ENCODE measurements around the gene ARHGEF28.

ARHGEF28 gene

GRCh38 chr5:73793911-73794310, 167.9 kb downstream of the ARHGEF28 start:
- H2AFZ ChIP-seq (ENCODE audit: low read length) = no peak overlapping the region
- H3K9me3 ChIP-seq (ENCODE audit: insufficient read depth, low read depth, low read length) = no peaks in the 10 kb centered on the region
- no peak overlapping the region for H3K4me3 ChIP-seq (ENCODE audit: low read length, poor library complexity, severe bottlenecking)
- H3K27me3 ChIP-seq (ENCODE audit: insufficient read depth, low read length, poor library complexity, severe bottlenecking) = no peaks in the 10 kb centered on the region
- no peaks in the 10 kb centered on the region for H3K36me3 ChIP-seq (ENCODE audit: insufficient read depth, low read length)
- H3K9ac ChIP-seq (ENCODE audit: low read depth, low read length, poor library complexity, severe bottlenecking) = no peak overlapping the region
- H4K20me1 ChIP-seq (ENCODE audit: insufficient read depth, low read length, poor library complexity, severe bottlenecking) = no peaks in the 10 kb centered on the region
- no peak overlapping the region for H3K4me2 ChIP-seq (ENCODE audit: low read depth, low read length, poor library complexity, severe bottlenecking)
- H3K4me1 ChIP-seq (ENCODE audit: insufficient read depth, low read length, poor library complexity, severe bottlenecking) = no peaks in the 10 kb centered on the region
- no peaks in the 10 kb centered on the region for H3K9me2 ChIP-seq (replicated peaks; ENCODE audit: low read depth, low read length)
- H3F3A ChIP-seq (ENCODE audit: low read depth) = no peaks in the 10 kb centered on the region
- TF ChIP-seq EZH2phosphoT487 (IDR thresholded peaks at IDR 0.05; ENCODE audit: borderline replicate concordance) (no peak), CTCF (conservative IDR thresholded peaks at IDR 0.05; ENCODE audit: low read length) (no peak)
- no peaks in the 10 kb centered on the region for H3K79me2 ChIP-seq (ENCODE audit: insufficient read depth, low read length)

- Histone ChIP-seq H4K20me1 (ENCODE audit: insufficient read depth, low read length, poor library complexity, severe bottlenecking) (no peaks in the 10 kb centered on the region), H3K27me3 (ENCODE audit: insufficient read depth, low read length, poor library complexity, severe bottlenecking) (no peaks in the 10 kb centered on the region), H3K9me3 (ENCODE audit: insufficient read depth, low read depth, low read length) (no peaks in the 10 kb centered on the region), H3K79me2 (ENCODE audit: insufficient read depth, low read length) (no peaks in the 10 kb centered on the region), H3K9me2 (replicated peaks; ENCODE audit: low read depth, low read length) (no peaks in the 10 kb centered on the region), H3K36me3 (ENCODE audit: insufficient read depth, low read length) (no peaks in the 10 kb centered on the region), H3K4me3 (ENCODE audit: low read length, poor library complexity, severe bottlenecking) (no peak overlapping the region), H3K4me1 (ENCODE audit: insufficient read depth, low read length, poor library complexity, severe bottlenecking) (no peaks in the 10 kb centered on the region), H2AFZ (ENCODE audit: low read length) (0 out of 2 replicates have a peak overlapping the region, but pooled peaks have one; percentile 11), H3K9ac (ENCODE audit: low read depth, low read length, poor library complexity, severe bottlenecking) (no peak overlapping the region), H3K4me2 (ENCODE audit: low read depth, low read length, poor library complexity, severe bottlenecking) (no peak overlapping the region), H3F3A (ENCODE audit: low read depth) (no peaks in the 10 kb centered on the region)
- TF ChIP-seq EZH2phosphoT487 (IDR thresholded peaks at IDR 0.05; ENCODE audit: borderline replicate concordance) = no peak
These were observed 170.5 kb downstream of the ARHGEF28 start for GRCh38 chr5:73796164-73797131.

- no peak overlapping the region for H3K9ac ChIP-seq (ENCODE audit: low read depth, low read length, poor library complexity, severe bottlenecking)
- H4K20me1 ChIP-seq (ENCODE audit: insufficient read depth, low read length, poor library complexity, severe bottlenecking) = no peaks in the 10 kb centered on the region
These were observed 171.1 kb downstream of the ARHGEF28 start for GRCh38 chr5:73797132-73797510.

More at GRCh38 chr5:73797132-73797510, 171.1 kb downstream of the ARHGEF28 start:
- no peaks in the 10 kb centered on the region for H3F3A ChIP-seq (ENCODE audit: low read depth)
- H3K9me3 ChIP-seq (ENCODE audit: insufficient read depth, low read depth, low read length) = no peaks in the 10 kb centered on the region
- H3K9me2 ChIP-seq (replicated peaks; ENCODE audit: low read depth, low read length) = no peaks in the 10 kb centered on the region
- H3K79me2 ChIP-seq (ENCODE audit: insufficient read depth, low read length) = no peaks in the 10 kb centered on the region
- H3K36me3 ChIP-seq (ENCODE audit: insufficient read depth, low read length) = no peaks in the 10 kb centered on the region
- H3K27me3 ChIP-seq (ENCODE audit: insufficient read depth, low read length, poor library complexity, severe bottlenecking) = no peaks in the 10 kb centered on the region
- TF ChIP-seq CTCF (conservative IDR thresholded peaks at IDR 0.05; ENCODE audit: low read length) = no peak
- H3K4me2 ChIP-seq (ENCODE audit: low read depth, low read length, poor library complexity, severe bottlenecking) = no peak overlapping the region
- 0 out of 2 replicates have a peak overlapping the region, but pooled peaks have one; percentile 11 for H2AFZ ChIP-seq (ENCODE audit: low read length)
- H3K4me1 ChIP-seq (ENCODE audit: insufficient read depth, low read length, poor library complexity, severe bottlenecking) = no peaks in the 10 kb centered on the region
- H3K4me3 ChIP-seq (ENCODE audit: low read length, poor library complexity, severe bottlenecking) = no peak overlapping the region

All from Loucy (cell line).